SK-N-SH (cell line): Measurements from ENCODE around the gene RGS10. TPM values are rescaled to one million over a fixed set of nuclear protein-coding genes. Genes with fewer than 3 reads are reported as not detected.

Experiments used
- CTCF ChIA-PET: fragments of 300-600, 350-600 bp; formaldehyde crosslinking; extraction: SDS; loops from one replicate; lab custom pipeline; 2021; lab: Yijun Ruan, JAX
- POLR2A ChIA-PET: fragments of 350-600 bp; sonication (Branson Sonifier 250); formaldehyde crosslinking; extraction: SDS; loops from one replicate; lab custom pipeline; 2020; ENCODE audit warnings: antibody characterized with exemption, inconsistent platforms; lab: Yijun Ruan, JAX
- DNase-seq: peaks from one replicate; pipeline ENCODE4 v3.0.0; 2012
- H2AFZ ChIP-seq: fragments of 200-600 bp; sonication (generic); 2 replicates; pipeline ENCODE4 v1.8.1; 2016; ENCODE audit warnings: antibody characterized with exemption, mild to moderate bottlenecking, low read depth
- H3F3A ChIP-seq: fragments of 200-600 bp; sonication (generic); replicated peaks from 2 replicates; pipeline ENCODE3; 2016; ENCODE audit warnings: antibody characterized with exemption, mild to moderate bottlenecking; ENCODE audit not compliant: insufficient read depth
- H3K27ac ChIP-seq, 2 experiments: fragments of 200-500 bp in 1 of 2; fragments of 200-600 bp in 1 of 2; sonication (Bioruptor generic) in 1 of 2; sonication (generic), shearing (Covaris generic) in 1 of 2; 2 replicates each; pipeline versions ENCODE4 v1.5.1 to v1.6.1; 2014 to 2016; ENCODE audit warnings: low read depth in 2 of 2, inconsistent platforms in 1 of 2, low read length in 1 of 2, mild to moderate bottlenecking in 1 of 2, mixed read lengths in 1 of 2
- H3K27me3 ChIP-seq: fragments of 200-600 bp; sonication (generic), shearing (Covaris generic); 2 replicates; pipeline ENCODE4 v1.6.1; 2016; ENCODE audit warnings: mixed run types; ENCODE audit not compliant: insufficient read depth
- H3K36me3 ChIP-seq, 2 experiments: fragments of 200-500 bp in 1 of 2; fragments of 200-600 bp in 1 of 2; sonication (Bioruptor generic) in 1 of 2; sonication (generic) in 1 of 2; replicated peaks in 1 of 2; 2 replicates each; pipeline versions ENCODE3 to v1.5.1; 2014 to 2016; ENCODE audit warnings: low read length in 1 of 2, mild to moderate bottlenecking in 1 of 2; ENCODE audit not compliant: insufficient read depth in 2 of 2, control insufficient read depth in 1 of 2
- H3K4me1 ChIP-seq, 2 experiments: fragments of 200-500 bp in 1 of 2; fragments of 200-600 bp in 1 of 2; sonication (Bioruptor generic) in 1 of 2; sonication (generic), shearing (Covaris generic) in 1 of 2; 2 replicates each; pipeline versions ENCODE4 v1.5.1 to v1.6.1; 2014 to 2016; ENCODE audit warnings: low read depth in 1 of 2, low read length in 1 of 2, mixed run types in 1 of 2; ENCODE audit not compliant: insufficient read depth in 2 of 2, control insufficient read depth in 1 of 2
- H3K4me2 ChIP-seq: fragments of 200-600 bp; sonication (generic), shearing (Covaris generic); 2 replicates; pipeline ENCODE4 v1.6.1; 2017; ENCODE audit warnings: mixed run types
- H3K4me3 ChIP-seq, 2 experiments: fragments of 200-500 bp in 1 of 2; fragments of 200-600 bp in 1 of 2; sonication (Bioruptor generic) in 1 of 2; sonication (generic), shearing (Covaris generic) in 1 of 2; 2 replicates each; pipeline versions ENCODE4 v1.5.1 to v1.8.1; 2014 to 2016; ENCODE audit warnings: low read depth in 2 of 2, inconsistent platforms in 1 of 2, low read length in 1 of 2, mild to moderate bottlenecking in 1 of 2, mixed read lengths in 1 of 2, moderate library complexity in 1 of 2
- H3K79me2 ChIP-seq: fragments of 200-600 bp; sonication (generic); 2 replicates; pipeline ENCODE4 v1.8.1; 2017; ENCODE audit warnings: mild to moderate bottlenecking; ENCODE audit not compliant: insufficient read depth
- H3K9ac ChIP-seq: fragments of 200-600 bp; sonication (generic); 2 replicates; pipeline ENCODE4 v1.6.1; 2017; ENCODE audit warnings: mixed run types
- H3K9me2 ChIP-seq: fragments of 200-600 bp; sonication (generic); 2 replicates; pipeline ENCODE4 v1.6.1; 2017; ENCODE audit warnings: mixed run types
- H3K9me3 ChIP-seq: fragments of 200-600 bp; sonication (generic); 2 replicates; pipeline ENCODE4 v1.6.1; 2017; ENCODE audit warnings: mixed run types, mild to moderate bottlenecking, moderate library complexity
- H4K20me1 ChIP-seq: fragments of 200-600 bp; sonication (generic); 2 replicates; pipeline ENCODE4 v1.6.1; 2017; ENCODE audit warnings: mild to moderate bottlenecking, mixed run types; ENCODE audit not compliant: insufficient read depth
- ELF1 ChIP-seq: IDR thresholded peaks from 2 replicates; pipeline ENCODE4 v1.4.0; 2012
- EP300 ChIP-seq, 2 experiments: IDR thresholded peaks; 2 replicates each; pipeline versions ENCODE4 v1.4.0 to v1.6.1; 2012; ENCODE audit warnings: borderline replicate concordance in 1 of 2, low read depth in 1 of 2, low read length in 1 of 2
- FOSL2 ChIP-seq: IDR thresholded peaks from 2 replicates; pipeline ENCODE4 v1.4.0; 2012; ENCODE audit warnings: low read depth, mild to moderate bottlenecking, moderate library complexity, borderline replicate concordance
- GATA2 ChIP-seq: sonication (generic); formaldehyde crosslinking; IDR thresholded peaks from 2 replicates; pipeline ENCODE4 v1.5.0; 2020; ENCODE audit warnings: mild to moderate bottlenecking, missing genetic modification reagents
- MXI1 ChIP-seq: IDR thresholded peaks from 2 replicates; pipeline ENCODE4 v1.6.1; 2012; ENCODE audit warnings: mild to moderate bottlenecking, low read depth, low read length, improper control_type of control experiment
- NRF1 ChIP-seq: IDR thresholded peaks from 2 replicates; pipeline ENCODE4 v1.6.1; 2012; ENCODE audit warnings: low read depth, mild to moderate bottlenecking, low read length
- RAD21 ChIP-seq: IDR thresholded peaks from 2 replicates; pipeline ENCODE4 v1.6.1; 2012; ENCODE audit warnings: mild to moderate bottlenecking, low read length
- RCOR1 ChIP-seq: fragments of 150-350 bp; IDR thresholded peaks from 2 replicates; pipeline ENCODE4 v1.6.1; 2017; ENCODE audit warnings: antibody characterized with exemption, low read length
- REST ChIP-seq: IDR thresholded peaks from 2 replicates; pipeline ENCODE4 v1.6.1; 2012; ENCODE audit warnings: mild to moderate bottlenecking, low read depth, low read length, moderate library complexity
- SIN3A ChIP-seq: IDR thresholded peaks from 2 replicates; pipeline ENCODE4 v1.6.1; 2012; ENCODE audit warnings: low read depth, mild to moderate bottlenecking, low read length, moderate library complexity, borderline replicate concordance
- TCF12 ChIP-seq: IDR thresholded peaks from 2 replicates; pipeline ENCODE4 v1.4.0; 2012
- TEAD4 ChIP-seq: IDR thresholded peaks from 2 replicates; pipeline ENCODE4 v1.4.0; 2012; ENCODE audit warnings: mild to moderate bottlenecking, borderline replicate concordance; ENCODE audit not compliant: insufficient read depth
- YY1 ChIP-seq: IDR thresholded peaks from 2 replicates; pipeline ENCODE4 v1.4.0; 2012; ENCODE audit warnings: low read depth, mild to moderate bottlenecking
- WGBS: methylation state at CpG from one replicate; pipeline ENCODE4 v1.1.6; 2017; ENCODE audit warnings: low lambda C conversion rate; 5-methylcytosine and 5-hydroxymethylcytosine counted together
- polyA plus RNA-seq, 3 experiments: library from polyadenylated mRNA; depleted of rRNA; stranded (reverse); fragments of >200 nt; gene quantifications; 2 replicates each; pipeline ENCODE4 v1.2.3, GENCODE V29; 2012
- TF ChIP-seq, protein P1 (sequence below): fragments of 150-350 bp; IDR thresholded peaks from 2 replicates; pipeline ENCODE4 v1.6.1; 2017; ENCODE audit warnings: antibody characterized with exemption, low read length, low read depth, borderline replicate concordance

The RGS10 gene
- polyA plus RNA-seq, 1 of the 3 experiments (the other 2 are of a cell fraction), result 44.6 TPM

DNA sequence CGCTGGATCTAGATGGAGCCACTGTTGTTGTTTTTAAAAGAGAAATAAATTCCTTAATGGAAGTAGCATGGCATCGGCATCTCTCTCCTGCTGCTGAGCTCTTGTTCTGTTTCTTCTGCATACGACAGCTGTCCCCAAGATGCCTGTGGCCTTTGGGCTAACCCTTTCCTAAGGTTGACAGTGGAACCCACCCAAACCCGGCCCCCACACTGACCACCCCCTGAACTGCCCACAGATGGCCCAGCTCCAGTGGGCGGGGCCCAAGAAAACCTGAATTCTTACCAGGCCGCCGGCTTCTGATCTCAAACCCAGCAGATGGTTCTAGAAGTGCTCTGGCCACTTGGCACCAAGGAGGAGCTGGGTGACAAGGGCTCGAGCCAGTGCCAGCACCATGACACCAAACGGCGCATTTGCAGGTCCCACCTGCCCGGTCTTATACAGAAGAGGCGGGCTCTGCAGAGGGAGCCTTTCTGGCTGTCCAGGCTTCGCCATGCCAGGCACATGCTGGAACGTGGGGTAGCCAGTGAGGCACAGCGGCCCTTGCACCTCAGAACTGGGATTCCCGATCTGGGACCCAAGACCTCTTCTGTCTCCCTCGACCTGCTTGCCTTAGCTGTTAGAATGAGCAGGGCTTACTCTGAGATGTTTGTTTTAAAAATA is 82.7 kb downstream of the RGS10 start:
- Histone ChIP-seq H3K27ac (no peak overlapping the region), H3K36me3 (no peaks in the 10 kb centered on the region), H3K4me2 (no peak overlapping the region), H2AFZ (no peak overlapping the region), H3K9me3 (no peaks in the 10 kb centered on the region), H3K9ac (no peak overlapping the region), H3K4me1 (no peaks in the 10 kb centered on the region), H3K4me3 (no peak overlapping the region), H3K9me2 (no peaks in the 10 kb centered on the region), H3K27me3 (no peaks in the 10 kb centered on the region; the same call in 1 of the 2 replicates), H3K79me2 (no peaks in the 10 kb centered on the region), H3F3A (no peaks in the 10 kb centered on the region), H4K20me1 (no peaks in the 10 kb centered on the region)
- DNase-seq, result no peak
- ChIA-PET CTCF (interaction anchor here (1.1 to 5.9 kb wide), 5 partner anchors 11 to 261 kb away, joined by 4 to 38 read pairs (median 11); partner anchors contain the start of gene GRK5), POLR2A (no interaction called here)
- TF ChIP-seq EP300 (IDR thresholded peaks at IDR 0.05; ENCODE audit: borderline replicate concordance in 1 of 2, low read depth in 1 of 2, low read length in 1 of 2) (no peak), TCF12 (no peak), RAD21 (no peak), NRF1 (no peak), SIN3A (no peak), TEAD4 (no peak), RCOR1 (no peak), MXI1 (no peak), YY1 (no peak), REST (no peak), FOSL2 (no peak), GATA2 (no peak), ELF1 (no peak)
- TF ChIP-seq, protein P1, sequence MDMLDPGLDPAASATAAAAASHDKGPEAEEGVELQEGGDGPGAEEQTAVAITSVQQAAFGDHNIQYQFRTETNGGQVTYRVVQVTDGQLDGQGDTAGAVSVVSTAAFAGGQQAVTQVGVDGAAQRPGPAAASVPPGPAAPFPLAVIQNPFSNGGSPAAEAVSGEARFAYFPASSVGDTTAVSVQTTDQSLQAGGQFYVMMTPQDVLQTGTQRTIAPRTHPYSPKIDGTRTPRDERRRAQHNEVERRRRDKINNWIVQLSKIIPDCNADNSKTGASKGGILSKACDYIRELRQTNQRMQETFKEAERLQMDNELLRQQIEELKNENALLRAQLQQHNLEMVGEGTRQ, result no peak
- WGBS, result 82% methylated on average over 17 of the region's 17 CpGs
